Activated T-cell treated with anti-CD3 and anti-CD28 coated beads for 24 hours (primary cell): ENCODE data around the gene TBX21.

Experiments
- DNase-seq: peaks from one replicate; pipeline ENCODE4 v3.0.0-alpha.2; 2020; ENCODE audit warnings: low read depth

The TBX21 gene

GRCh38 chr17:47774987-47775580 is 42.0 kb downstream of the TBX21 start:
- no peak for DNase-seq

DNA sequence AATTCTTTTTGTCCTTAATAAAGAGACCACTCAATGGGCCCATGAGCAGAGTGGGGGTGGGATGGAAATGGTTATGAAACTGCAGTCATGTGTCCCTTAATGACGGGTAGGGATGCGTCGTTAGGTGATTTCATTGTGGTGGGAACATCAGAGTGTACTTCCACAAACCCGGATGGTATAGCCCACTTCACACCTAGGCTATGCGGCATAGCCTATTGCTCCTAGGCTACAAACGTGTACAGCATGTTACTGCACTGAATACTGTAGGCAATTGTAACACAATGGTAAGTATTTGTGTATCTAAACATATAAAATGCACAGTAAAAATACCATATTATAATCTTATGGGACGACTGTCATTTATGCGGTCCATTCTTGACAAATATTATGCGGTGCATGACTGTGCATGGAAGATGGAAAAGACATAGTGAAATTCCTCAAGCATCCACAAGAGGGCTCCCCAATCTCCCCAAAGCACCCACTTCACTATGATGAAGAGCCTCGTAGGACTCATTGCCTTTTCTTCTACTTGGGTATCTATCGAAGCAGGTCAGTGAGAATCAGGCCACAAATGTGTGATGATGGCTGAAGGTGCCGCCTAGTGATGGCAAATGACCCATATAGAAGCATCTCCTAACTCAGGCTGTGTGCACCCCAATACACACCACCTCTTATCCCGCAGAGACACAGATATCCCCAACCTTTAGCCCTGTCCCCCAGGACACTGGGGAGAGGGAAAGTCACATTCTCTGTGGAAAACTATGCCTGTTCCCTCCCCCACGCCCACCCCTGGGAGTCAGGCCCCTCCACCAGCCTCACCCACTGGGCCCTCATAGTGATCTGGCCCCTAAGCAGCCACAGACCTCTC is 43.5 kb downstream of the TBX21 start:
- peak; percentile 25 for DNase-seq

- DNase-seq = no peak
These were observed 45.2 kb downstream of the TBX21 start for GRCh38 chr17:47778184-47778635.

- no peak for DNase-seq
These were observed 48.4 kb downstream of the TBX21 start for GRCh38 chr17:47781397-47781796.

- DNase-seq = no peak
These were observed 52.6 kb downstream of the TBX21 start for GRCh38 chr17:47785538-47786123.

DNA sequence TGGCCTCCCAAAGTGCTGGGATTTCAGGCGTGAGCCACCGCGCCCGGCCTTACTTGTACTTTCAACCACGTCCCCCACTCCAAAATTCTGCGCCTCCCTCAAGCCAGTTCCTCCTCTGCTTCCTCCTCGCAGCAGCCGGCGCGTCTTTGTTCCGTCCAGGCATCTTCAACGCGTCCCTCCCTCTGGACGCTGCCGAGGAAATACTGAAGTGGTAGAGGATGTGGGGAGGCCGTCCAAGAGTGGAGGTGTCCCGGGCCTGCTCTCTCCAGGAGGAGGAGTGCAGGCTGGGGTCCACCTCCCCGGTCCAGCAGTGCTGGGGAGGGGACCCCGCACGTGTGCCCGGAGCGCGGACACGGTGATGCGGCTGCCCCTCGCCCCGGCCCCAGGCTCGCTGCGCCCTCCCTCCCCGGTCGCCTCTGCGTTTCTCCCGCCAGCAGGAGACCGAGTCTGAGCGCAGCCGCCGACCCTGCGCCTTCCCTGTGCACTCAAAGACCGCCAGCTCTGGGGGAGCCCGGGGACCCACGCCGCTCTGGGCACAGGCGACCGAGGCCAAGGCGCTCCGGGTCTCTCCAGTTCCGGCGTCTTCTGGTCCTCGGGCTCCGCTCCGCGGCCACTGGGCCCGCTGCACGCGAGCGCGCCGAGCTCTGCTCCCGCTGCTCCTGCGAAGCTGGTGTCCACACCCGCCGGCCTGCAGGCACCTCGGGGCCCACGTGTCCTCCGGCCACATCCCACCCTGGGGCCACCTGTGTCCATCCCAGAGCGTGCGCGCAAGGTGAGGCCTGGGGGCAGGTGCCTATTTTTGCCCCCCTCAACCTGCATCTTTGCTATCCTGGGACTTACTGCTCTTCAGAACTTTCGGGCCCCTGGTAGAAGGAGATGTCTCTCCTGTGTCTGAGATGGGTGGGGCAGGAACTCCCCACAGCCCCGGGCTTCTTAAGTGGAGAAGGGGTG is 56.9 kb downstream of the TBX21 start:
- DNase-seq = peak; percentile 51

GRCh38 chr17:47791025-47791424 is 58.0 kb downstream of the TBX21 start:
- DNase-seq = no peak

DNA sequence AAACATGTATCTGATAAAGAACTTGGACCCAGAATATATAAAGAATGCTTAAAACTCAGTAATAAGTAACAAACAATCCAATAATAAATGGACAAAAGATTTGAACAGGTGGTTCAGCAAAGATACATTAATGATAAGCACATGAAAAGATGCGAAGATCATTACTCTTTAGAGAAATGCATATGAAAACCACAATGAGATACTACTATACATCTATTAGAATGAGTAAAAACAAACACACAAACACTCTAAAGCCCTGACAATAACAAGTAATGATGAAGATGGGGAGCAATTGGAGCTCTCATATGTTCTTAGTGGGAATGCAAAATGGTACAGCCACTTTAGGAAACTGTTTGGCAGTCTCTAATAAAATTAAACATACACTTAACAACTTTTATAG is 59.4 kb downstream of the TBX21 start:
- no peak for DNase-seq

DNA sequence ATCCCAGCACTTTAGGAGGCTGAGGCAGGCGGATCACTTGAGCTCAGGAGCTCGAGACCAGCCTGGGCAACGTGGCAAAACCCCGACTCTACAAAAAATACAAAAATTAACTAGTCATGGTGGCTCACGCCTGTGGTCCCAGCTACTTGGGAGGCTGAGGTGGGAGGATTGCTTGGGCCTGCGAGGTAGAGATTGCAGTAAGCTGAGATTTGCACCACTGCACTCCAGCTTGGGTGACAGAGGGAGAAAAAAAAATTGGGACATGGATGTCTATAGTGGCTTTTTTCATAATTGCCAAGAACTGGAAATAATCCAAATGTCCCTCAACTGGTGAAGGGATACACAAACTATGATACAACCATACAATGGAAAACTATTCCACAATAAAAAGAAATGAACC is 59.9 kb downstream of the TBX21 start:
- no peak for DNase-seq
